ENCODE results near the gene ATG4C.

Gene ATG4C

GRCh38 chr1:62794053-62794452 is 10.1 kb downstream of the ATG4C start:
- no peak overlapping the region for H3K4me3 ChIP-seq (ENCODE audit: low read length)
- DNase-seq (ENCODE audit: low read depth): no peak
- no peak for TF ChIP-seq CTCF (IDR thresholded peaks at IDR 0.05; ENCODE audit: insufficient read depth, low read depth, low read length, missing control alignments)

- no peak for DNase-seq (ENCODE audit: low read depth)
- TF ChIP-seq CTCF (IDR thresholded peaks at IDR 0.05; ENCODE audit: insufficient read depth, low read depth, low read length, missing control alignments): no peak
- no peak overlapping the region for H3K4me3 ChIP-seq (ENCODE audit: low read length)
Measured at GRCh38 chr1:62796221-62796620, 12.3 kb downstream of the ATG4C start.

GRCh38 chr1:62799688-62800087 is 15.8 kb downstream of the ATG4C start:
- no peak for DNase-seq (ENCODE audit: low read depth)

GRCh38 chr1:62800281-62800680 is 16.3 kb downstream of the ATG4C start:
- no peak for DNase-seq (ENCODE audit: low read depth)
- H3K4me3 ChIP-seq (ENCODE audit: low read length): no peak overlapping the region
- TF ChIP-seq CTCF (IDR thresholded peaks at IDR 0.05; ENCODE audit: insufficient read depth, low read depth, low read length, missing control alignments): no peak

More at GRCh38 chr1:62799688-62800087, 15.8 kb downstream of the ATG4C start:
- no peak overlapping the region for H3K4me3 ChIP-seq (ENCODE audit: low read length)
- TF ChIP-seq CTCF (IDR thresholded peaks at IDR 0.05; ENCODE audit: insufficient read depth, low read depth, low read length, missing control alignments): no peak

GRCh38 chr1:62800825-62801306 is 16.9 kb downstream of the ATG4C start:
- H3K4me3 ChIP-seq (ENCODE audit: low read length): no peak overlapping the region
- no peak for TF ChIP-seq CTCF (IDR thresholded peaks at IDR 0.05; ENCODE audit: insufficient read depth, low read depth, low read length, missing control alignments)
- no peak for DNase-seq (ENCODE audit: low read depth)

- DNase-seq (ENCODE audit: low read depth): no peak
- TF ChIP-seq CTCF (IDR thresholded peaks at IDR 0.05; ENCODE audit: insufficient read depth, low read depth, low read length, missing control alignments): no peak
- no peak overlapping the region for H3K4me3 ChIP-seq (ENCODE audit: low read length)
Measured at GRCh38 chr1:62809788-62810187, 25.9 kb downstream of the ATG4C start.
